CD4-positive, CD25-positive, alpha-beta regulatory T cell (primary cell): ENCODE measurements around the gene RAB40C. TPM values are rescaled to one million over a fixed set of nuclear protein-coding genes. Genes with fewer than 3 reads are reported as not detected.

Source experiments
- ATAC-seq, 2 donors: fragments of 150-1000 bp; cut with Tn5 transposase; one replicate each; pipeline ENCODE4 v1.10.0; 2021; ENCODE audit warnings: low read depth in 2 of 2, moderate number of reproducible peaks in 2 of 2, moderate library complexity in 1 of 2
- DNase-seq, 3 donors: peaks; one replicate each; pipeline versions ENCODE4 v3.0.0 to v3.0.0-alpha.2; 2012 to 2022; ENCODE audit warnings: mixed read lengths in 1 of 3
- H3K27ac ChIP-seq: one replicate; pipeline ENCODE4 v1.7.0; 2013; ENCODE audit warnings: mild to moderate bottlenecking, low read length; ENCODE audit not compliant: insufficient read depth, poor library complexity, severe bottlenecking
- H3K27me3 ChIP-seq: one replicate; pipeline ENCODE4 v1.7.0; 2013; ENCODE audit warnings: low read length; ENCODE audit not compliant: control insufficient read depth, insufficient read depth
- H3K36me3 ChIP-seq: one replicate; pipeline ENCODE4 v1.7.0; 2013; ENCODE audit warnings: mild to moderate bottlenecking, low read length, moderate library complexity; ENCODE audit not compliant: control insufficient read depth, insufficient read depth
- H3K4me1 ChIP-seq: 2 replicates; pipeline ENCODE4 v1.7.0; 2013; ENCODE audit warnings: mild to moderate bottlenecking, low read length; ENCODE audit not compliant: insufficient read depth, control insufficient read depth, poor library complexity, severe bottlenecking
- H3K4me3 ChIP-seq: one replicate; pipeline ENCODE4 v1.7.0; 2013; ENCODE audit warnings: low read depth, mild to moderate bottlenecking, low read length, moderate library complexity
- H3K9me3 ChIP-seq, 2 experiments: 1 replicate in 1 of 2; 2 replicates in 1 of 2; pipeline ENCODE4 v1.7.0; 2013; ENCODE audit warnings: low read length in 2 of 2, mild to moderate bottlenecking in 1 of 2, moderate library complexity in 1 of 2; ENCODE audit not compliant: control insufficient read depth in 2 of 2
- H3K27ac Mint-ChIP-seq, 3 donors: one replicate each; pipeline ENCODE4 v1.8.0; 2020 to 2022; ENCODE audit warnings: mild to moderate bottlenecking in 3 of 3, mixed read lengths in 3 of 3, moderate library complexity in 2 of 3
- H3K27me3 Mint-ChIP-seq: one replicate; pipeline ENCODE4 v1.8.0; 2022; ENCODE audit warnings: mild to moderate bottlenecking, mixed read lengths
- H3K36me3 Mint-ChIP-seq: one replicate; pipeline ENCODE4 v1.8.0; 2020; ENCODE audit warnings: mixed read lengths
- H3K4me1 Mint-ChIP-seq, 4 donors: one replicate each; pipeline ENCODE4 v1.8.0; 2020 to 2022; ENCODE audit warnings: mixed read lengths in 4 of 4, mild to moderate bottlenecking in 1 of 4
- H3K4me3 Mint-ChIP-seq, 4 donors: one replicate each; pipeline ENCODE4 v1.8.0; 2020 to 2022; ENCODE audit warnings: mild to moderate bottlenecking in 4 of 4, mixed read lengths in 4 of 4, moderate library complexity in 3 of 4
- H3K9me3 Mint-ChIP-seq, 7 donors: one replicate each; pipeline ENCODE4 v1.8.0; 2020 to 2022; ENCODE audit warnings: mixed read lengths in 7 of 7, mild to moderate bottlenecking in 3 of 7, moderate library complexity in 2 of 7
- polyA plus RNA-seq, 4 donors: library from polyadenylated mRNA; unstranded; fragments of 300-500 nt; fragmentation: Illumina TruSeq; gene quantifications; one replicate each; pipeline ENCODE4 v1.2.3, GENCODE V29; 2021
- total RNA-seq: library from RNA; stranded (reverse); gene quantifications from one replicate; pipeline ENCODE4 v1.2.3, GENCODE V29; 2022

The RAB40C gene
- total and polyA plus RNA-seq, 5 donors from 2014 or later, result 6.8 to 12.1 (median 8.6) TPM

- no peak for ATAC-seq
- Mint-ChIP-seq H3K36me3 (no peaks in the 10 kb centered on the region), H3K4me1 (peaks cover 0 to 23% (median 16%) of the 10 kb centered on the region in 4 donors), H3K27me3 (no peaks in the 10 kb centered on the region), H3K27ac (no peak overlapping the region), H3K9me3 (peaks cover 0 to 2% (median 0%) of the 10 kb centered on the region in 7 donors), H3K4me3 (no peak overlapping the region)
- peaks cover 18% of the 10 kb centered on the region for H3K4me1 ChIP-seq
- H3K36me3 ChIP-seq, result peaks cover 3% of the 10 kb centered on the region
- no peak overlapping the region for H3K4me3 ChIP-seq
- H3K9me3 ChIP-seq, result no peaks in the 10 kb centered on the region
- H3K27ac ChIP-seq, result no peak overlapping the region
- no peak for DNase-seq
- H3K27me3 ChIP-seq, result no peaks in the 10 kb centered on the region
Observed at GRCh38 chr16:574021-574760, 15.7 kb upstream of the RAB40C start.

GRCh38 chr16:575354-576196 lies 14.3 kb upstream of the RAB40C start:
- H3K36me3 ChIP-seq, result peaks cover 3% of the 10 kb centered on the region
- Mint-ChIP-seq H3K9me3 (peaks cover 0 to 2% (median 0%) of the 10 kb centered on the region in 7 donors), H3K4me3 (no peak overlapping the region), H3K27me3 (no peaks in the 10 kb centered on the region), H3K27ac (no peak overlapping the region), H3K36me3 (no peaks in the 10 kb centered on the region), H3K4me1 (peaks cover 0 to 16% (median 15%) of the 10 kb centered on the region in 4 donors)
- DNase-seq (no peak), ATAC-seq (no peak)
- H3K9me3 ChIP-seq, result no peaks in the 10 kb centered on the region
- H3K4me3 ChIP-seq, result no peak overlapping the region
- H3K4me1 ChIP-seq, result peaks cover 9% of the 10 kb centered on the region
- H3K27me3 ChIP-seq, result no peaks in the 10 kb centered on the region
- no peak overlapping the region for H3K27ac ChIP-seq

DNA sequence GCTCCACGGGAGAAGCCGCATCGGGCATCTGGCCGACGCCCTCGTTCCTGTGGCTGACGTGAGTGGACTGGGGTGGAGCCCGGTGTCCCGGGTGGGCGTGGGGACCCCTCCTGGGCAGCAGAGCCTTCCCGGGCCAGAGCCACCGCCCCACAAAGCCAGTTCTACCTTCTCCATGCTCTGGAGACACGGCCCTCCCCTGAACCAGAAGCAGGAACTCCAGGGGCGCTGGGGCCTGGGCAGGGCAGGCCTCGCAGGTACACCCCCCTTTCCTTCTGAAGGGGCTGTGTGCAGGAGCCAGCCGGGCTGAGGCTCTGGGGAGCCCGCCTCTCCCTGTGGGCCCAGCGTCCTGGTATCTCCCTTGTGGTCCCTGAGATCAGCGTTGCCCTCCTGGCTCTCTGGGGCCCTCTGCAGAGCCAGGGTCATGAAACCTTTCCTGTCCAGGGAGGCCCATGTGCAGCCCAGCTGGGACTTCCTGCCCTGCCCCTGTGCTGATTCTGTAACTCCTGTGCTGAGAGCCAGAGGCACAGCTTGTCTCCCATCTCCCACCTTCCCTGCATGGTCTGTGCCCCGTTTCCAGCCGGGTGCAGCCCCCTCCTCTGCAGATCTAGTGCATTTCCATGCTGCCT lies 13.6 kb upstream of the RAB40C start:
- Mint-ChIP-seq H3K4me1 (peaks cover 0 to 9% (median 8%) of the 10 kb centered on the region in 4 donors), H3K36me3 (no peaks in the 10 kb centered on the region), H3K4me3 (no peak overlapping the region), H3K27ac (no peak overlapping the region), H3K27me3 (no peaks in the 10 kb centered on the region), H3K9me3 (peaks cover 0 to 2% (median 0%) of the 10 kb centered on the region in 7 donors)
- H3K4me1 ChIP-seq, result peaks cover 3% of the 10 kb centered on the region
- DNase-seq, result no peak
- H3K27ac ChIP-seq, result no peak overlapping the region
- H3K9me3 ChIP-seq, result no peaks in the 10 kb centered on the region
- H3K27me3 ChIP-seq, result no peaks in the 10 kb centered on the region
- H3K4me3 ChIP-seq, result no peak overlapping the region
- no peak for ATAC-seq
- peaks cover 3% of the 10 kb centered on the region for H3K36me3 ChIP-seq

DNA sequence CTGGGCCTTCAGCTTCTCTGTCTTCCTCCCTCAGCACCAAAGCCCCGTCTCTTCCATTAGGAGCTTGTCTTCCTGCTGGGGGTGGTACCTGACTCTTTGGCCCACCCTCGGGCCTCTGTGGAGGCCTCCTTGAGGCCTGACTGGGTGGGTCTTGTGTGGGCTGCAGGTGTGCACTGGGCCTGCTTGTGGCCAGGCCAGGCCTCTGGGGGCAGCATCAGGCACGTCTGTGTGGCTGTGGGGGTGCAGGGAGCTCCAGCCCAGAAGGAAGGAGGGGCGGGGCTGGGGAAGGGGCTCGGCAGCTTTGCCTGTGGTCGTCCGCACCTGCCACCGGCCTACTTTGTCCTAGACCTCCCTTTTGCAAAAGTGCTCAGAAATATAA lies 13.1 kb upstream of the RAB40C start:
- DNase-seq, result no peak
- ATAC-seq, result no peak
- H3K27me3 Mint-ChIP-seq, result no peaks in the 10 kb centered on the region
- H3K4me3 Mint-ChIP-seq, result no peak overlapping the region
- H3K27ac Mint-ChIP-seq, result no peak overlapping the region
- Histone ChIP-seq H3K9me3 (no peaks in the 10 kb centered on the region), H3K36me3 (peaks cover 3% of the 10 kb centered on the region), H3K4me3 (no peak overlapping the region), H3K27me3 (no peaks in the 10 kb centered on the region), H3K27ac (no peak overlapping the region), H3K4me1 (peaks cover 3% of the 10 kb centered on the region)
- peaks cover 0 to 4% (median 3%) of the 10 kb centered on the region in 4 donors for H3K4me1 Mint-ChIP-seq
- H3K36me3 Mint-ChIP-seq, result no peaks in the 10 kb centered on the region
- peaks cover 0 to 2% (median 0%) of the 10 kb centered on the region in 7 donors for H3K9me3 Mint-ChIP-seq

DNA sequence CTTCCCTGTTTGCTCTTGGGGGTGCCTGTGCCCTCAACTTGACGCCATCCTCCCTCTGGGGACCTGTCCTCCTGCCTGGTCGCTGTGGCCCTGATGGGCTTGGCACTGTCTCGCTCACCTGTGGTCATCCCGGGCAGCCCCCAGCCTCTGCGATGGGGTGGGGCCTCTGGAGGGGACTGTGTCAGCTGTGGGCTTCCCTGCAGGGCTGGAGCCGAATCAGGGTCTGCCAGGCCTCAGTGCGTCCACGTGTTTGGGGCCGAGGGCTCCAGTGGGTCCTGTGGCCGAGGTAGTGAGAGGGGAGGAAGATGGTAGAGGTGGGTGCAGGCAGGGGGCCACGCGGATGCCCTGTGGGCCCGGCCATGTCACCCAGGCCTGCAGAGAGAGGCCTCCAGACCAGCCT lies 12.1 kb upstream of the RAB40C start:
- DNase-seq, result no peak
- Mint-ChIP-seq H3K4me3 (no peak overlapping the region), H3K27ac (no peak overlapping the region), H3K9me3 (peaks cover 0 to 2% (median 0%) of the 10 kb centered on the region in 7 donors), H3K36me3 (no peaks in the 10 kb centered on the region), H3K4me1 (no peaks in the 10 kb centered on the region), H3K27me3 (no peaks in the 10 kb centered on the region)
- H3K9me3 ChIP-seq, result no peaks in the 10 kb centered on the region
- ATAC-seq, result no peak
- H3K27me3 ChIP-seq, result no peaks in the 10 kb centered on the region
- peaks cover 3% of the 10 kb centered on the region for H3K36me3 ChIP-seq
- no peak overlapping the region for H3K27ac ChIP-seq
- H3K4me3 ChIP-seq, result no peak overlapping the region
- H3K4me1 ChIP-seq, result peaks cover 3% of the 10 kb centered on the region

DNA sequence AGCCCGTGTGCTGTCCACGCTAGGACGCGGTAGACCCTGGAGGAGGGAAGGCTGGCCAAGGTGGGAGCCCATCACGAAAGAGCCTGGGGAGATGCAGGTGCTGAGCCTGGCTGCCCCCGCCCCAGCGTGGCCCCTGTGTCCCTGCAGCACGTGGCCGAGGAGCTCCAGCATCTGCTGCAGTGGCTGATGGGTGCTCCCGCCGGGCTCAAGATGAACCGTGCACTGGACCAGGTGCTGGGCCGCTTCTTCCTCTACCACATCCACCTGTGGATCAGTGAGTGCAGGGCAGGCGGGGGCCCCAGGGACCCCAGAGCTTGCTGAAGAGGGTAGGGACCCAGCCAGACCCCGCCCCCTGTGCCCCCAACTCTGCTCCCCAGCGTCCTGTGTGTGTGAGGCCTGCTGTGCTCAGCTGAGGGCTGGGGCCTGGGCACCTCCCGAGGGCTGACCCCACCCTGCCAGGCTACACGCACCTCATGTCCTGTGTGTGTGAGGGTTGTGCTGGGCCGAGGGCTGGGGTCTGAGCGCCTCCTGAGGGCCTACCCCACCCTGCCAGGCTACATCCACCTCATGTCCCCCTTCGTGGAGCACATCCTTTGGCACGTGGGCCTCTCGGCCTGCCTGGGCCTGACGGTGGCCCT lies 11.5 kb upstream of the RAB40C start:
- Histone ChIP-seq H3K9me3 (no peaks in the 10 kb centered on the region), H3K27me3 (no peaks in the 10 kb centered on the region), H3K36me3 (peaks cover 3% of the 10 kb centered on the region), H3K27ac (no peak overlapping the region), H3K4me3 (no peak overlapping the region), H3K4me1 (peaks cover 3% of the 10 kb centered on the region)
- H3K27ac Mint-ChIP-seq, result no peak overlapping the region
- H3K4me3 Mint-ChIP-seq, result no peak overlapping the region
- ATAC-seq, result no peak
- no peak for DNase-seq
- peaks cover 0 to 2% (median 0%) of the 10 kb centered on the region in 7 donors for H3K9me3 Mint-ChIP-seq
- no peaks in the 10 kb centered on the region for H3K27me3 Mint-ChIP-seq
- no peaks in the 10 kb centered on the region for H3K4me1 Mint-ChIP-seq
- H3K36me3 Mint-ChIP-seq, result no peaks in the 10 kb centered on the region

DNA sequence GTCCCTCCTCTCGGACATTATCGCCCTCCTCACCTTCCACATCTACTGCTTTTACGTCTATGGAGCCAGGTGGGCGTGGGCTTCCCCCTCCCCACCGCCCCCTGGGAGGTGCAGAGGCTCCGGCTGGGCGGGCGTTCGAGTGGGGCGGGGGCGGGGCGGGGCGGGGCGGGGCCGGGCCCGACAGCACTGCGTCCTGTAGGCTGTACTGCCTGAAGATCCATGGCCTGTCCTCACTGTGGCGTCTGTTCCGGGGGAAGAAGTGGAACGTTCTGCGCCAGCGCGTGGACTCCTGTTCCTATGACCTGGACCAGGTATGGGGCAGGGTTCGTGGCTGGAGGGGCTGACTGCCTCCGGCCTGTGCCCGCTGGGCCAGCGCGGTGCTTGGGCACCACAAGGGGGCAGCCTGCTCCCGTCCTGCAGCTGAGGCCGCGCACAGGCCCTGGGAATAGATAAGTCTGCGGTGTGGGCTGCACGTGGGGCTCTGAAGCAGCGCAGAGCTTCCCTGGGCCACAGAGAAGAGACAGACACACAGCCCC lies 10.9 kb upstream of the RAB40C start:
- ATAC-seq (peak; percentile 76 to 89), DNase-seq (peak; percentile 36 to 76 (median 65))
- Mint-ChIP-seq H3K27me3 (no peaks in the 10 kb centered on the region), H3K27ac (no peak overlapping the region), H3K4me3 (no peak overlapping the region), H3K9me3 (peaks cover 0 to under 1% (median 0%) of the 10 kb centered on the region in 7 donors), H3K4me1 (no peaks in the 10 kb centered on the region), H3K36me3 (no peaks in the 10 kb centered on the region)
- Histone ChIP-seq H3K9me3 (no peaks in the 10 kb centered on the region), H3K27ac (no peak overlapping the region), H3K36me3 (peaks cover 3% of the 10 kb centered on the region), H3K4me3 (no peak overlapping the region), H3K27me3 (no peaks in the 10 kb centered on the region), H3K4me1 (peaks cover 3% of the 10 kb centered on the region)
